GM12878 (cell line): ENCODE results near the gene PSENEN. TPM values are rescaled to one million over a fixed set of nuclear protein-coding genes. Genes with fewer than 3 reads are reported as not detected.

Experiments used
- ATAC-seq: fragments of 200-7000 bp; cut with Tn5 transposase; 3 replicates; pipeline ENCODE4 v1.9.1; 2020; ENCODE audit warnings: mild to moderate bottlenecking, moderate library complexity
- BruUV-seq: library from RNA; stranded (reverse); fragments of 400-500 nt; replicated peaks from 2 replicates; lab custom pipeline; 2021; lab: Mats Ljungman, UMichigan
- CTCF ChIA-PET: fragments of 300-600 bp; sonication (Branson Sonifier 250); formaldehyde crosslinking; extraction: SDS; loops from one replicate; lab custom pipeline; 2021; ENCODE audit warnings: inconsistent platforms; lab: Yijun Ruan, JAX
- POLR2A ChIA-PET: fragments of 350-600 bp; formaldehyde crosslinking; extraction: SDS; loops from one replicate; lab custom pipeline; 2021; ENCODE audit warnings: inconsistent platforms; lab: Charles Lee
- RAD21 ChIA-PET: fragments of 300-600 bp; sonication (Branson Sonifier 250); formaldehyde crosslinking; loops from one replicate; lab custom pipeline; 2023; ENCODE audit warnings: antibody characterized with exemption; ENCODE audit not compliant: unreplicated experiment; lab: Charles Lee
- SMC1A ChIA-PET: fragments of 300-600 bp; sonication (Branson Sonifier 250); formaldehyde crosslinking; loops from one replicate; lab custom pipeline; 2023; ENCODE audit not compliant: unreplicated experiment, uncharacterized antibody; lab: Charles Lee
- DNase-seq: peaks from one replicate; pipeline ENCODE4 v3.0.0-alpha.2; 2011; ENCODE audit warnings: low read depth, low spot score
- FAIRE-seq: peaks from 3 replicates; lab custom pipeline; 2011; peaks lifted over from hg19 to GRCh38; lab: Jason Lieb, UNC
- H2AFZ ChIP-seq: 2 replicates; pipeline ENCODE4 v1.6.0; 2011; ENCODE audit warnings: low read depth, low read length, control low read depth; ENCODE audit not compliant: control insufficient read depth
- H3K27ac ChIP-seq: 2 replicates; pipeline ENCODE4 v1.5.1; 2011; ENCODE audit warnings: control low read depth; ENCODE audit not compliant: control insufficient read depth, insufficient read depth
- H3K27me3 ChIP-seq, 2 experiments: replicated peaks in 1 of 2; 2 replicates each; pipeline versions ENCODE4 v1.6.0 to v1.6.1; 2011; ENCODE audit warnings: low read length in 1 of 2; ENCODE audit not compliant: control insufficient read depth in 2 of 2, insufficient read depth in 2 of 2
- H3K36me3 ChIP-seq, 2 experiments: 2 replicates each; pipeline ENCODE4 v1.5.1; 2011; ENCODE audit warnings: low read length in 1 of 2; ENCODE audit not compliant: control insufficient read depth in 2 of 2, insufficient read depth in 2 of 2
- H3K4me1 ChIP-seq: 2 replicates; pipeline ENCODE4 v1.6.1; 2011; ENCODE audit warnings: mild to moderate bottlenecking, low read length, moderate library complexity, mixed read lengths; ENCODE audit not compliant: control insufficient read depth, insufficient read depth
- H3K4me2 ChIP-seq: 2 replicates; pipeline ENCODE4 v1.6.0; 2011; ENCODE audit warnings: control low read depth; ENCODE audit not compliant: control insufficient read depth, insufficient read depth
- H3K4me3 ChIP-seq: fragments of 200-600 bp; sonication (generic); 2 replicates; pipeline ENCODE4 v1.5.1; 2016
- H3K79me2 ChIP-seq: 2 replicates; pipeline ENCODE4 v1.6.0; 2011; ENCODE audit warnings: low read length; ENCODE audit not compliant: control insufficient read depth, insufficient read depth
- H3K9ac ChIP-seq: 2 replicates; pipeline ENCODE4 v1.8.0; 2011; ENCODE audit warnings: low read length, control low read depth, mixed read lengths; ENCODE audit not compliant: control insufficient read depth, insufficient read depth
- H3K9me3 ChIP-seq: replicated peaks from 3 replicates; pipeline ENCODE4 v1.5.1; 2011; ENCODE audit warnings: mild to moderate bottlenecking, low read length; ENCODE audit not compliant: control insufficient read depth, insufficient read depth
- H4K20me1 ChIP-seq: 2 replicates; pipeline ENCODE4 v1.6.0; 2011; ENCODE audit not compliant: control insufficient read depth, insufficient read depth
- FOXK2 ChIP-seq: fragments of 450-650 bp; IDR thresholded peaks from 2 replicates; pipeline ENCODE4 v1.6.1; 2017; ENCODE audit warnings: mild to moderate bottlenecking, moderate library complexity
- IKZF2 ChIP-seq, 2 experiments: fragments of 450-650 bp; IDR thresholded peaks; 2 replicates each; pipeline ENCODE4 v1.6.1; 2017; ENCODE audit warnings: mild to moderate bottlenecking in 2 of 2, moderate library complexity in 2 of 2
- POLR2A ChIP-seq: IDR thresholded peaks from 2 replicates; pipeline ENCODE4 v1.6.1; 2011; ENCODE audit warnings: low read depth, mild to moderate bottlenecking, low read length
- SMARCA5 ChIP-seq: fragments of 450-650 bp; IDR thresholded peaks from 2 replicates; pipeline ENCODE4 v1.6.1; 2017; ENCODE audit warnings: mild to moderate bottlenecking
- ZNF622 ChIP-seq: fragments of 450-650 bp; IDR thresholded peaks from 2 replicates; pipeline ENCODE4 v1.6.1; 2017; ENCODE audit warnings: mild to moderate bottlenecking, inconsistent platforms
- ZSCAN29 ChIP-seq: fragments of 450-650 bp; IDR thresholded peaks from 2 replicates; pipeline ENCODE4 v1.6.1; 2017; ENCODE audit warnings: mild to moderate bottlenecking, moderate library complexity
- WGBS: methylation state at CpG from one replicate; pipeline ENCODE4 v1.1.6; 2016; ENCODE audit warnings: low lambda C conversion rate; ENCODE audit not compliant: insufficient replicate concordance, insufficient coverage; ENCODE audit errors: missing lambda C conversion rate; 5-methylcytosine and 5-hydroxymethylcytosine counted together
- in situ Hi-C: fragments of 300-500 bp; cut with MboI; formaldehyde crosslinking; loops from 9 replicates; pipeline ENCODE4 v1.14.3; 2018; ENCODE audit warnings: mixed read lengths
- intact Hi-C: fragments of 100-400 bp; cut with micrococcal nuclease; formaldehyde crosslinking; loops from one replicate; pipeline ENCODE4 v1.14.2; 2022; ENCODE audit not compliant: unreplicated experiment
- polyA plus RNA-seq, 11 experiments: library from polyadenylated mRNA; depleted of rRNA in 4 of 11; unstranded in 6 of 11; stranded (reverse) in 5 of 11; fragments of >200 nt; fragmentation: Nextera tagmentation in 4 of 11; fragmentation: Illumina TruSeq in 1 of 11; extraction: Ambion mirVana in 4 of 11; extraction: Trizol in 1 of 11; gene quantifications; 1 replicate in 1 of 11; 2 replicates in 10 of 11; pipeline versions ENCODE4 v1.2.1 to v1.2.3, GENCODE V29; 2011 to 2016; ENCODE audit warnings: inconsistent platforms in 2 of 11, missing spikeins in 2 of 11, low read depth in 1 of 11
- total RNA-seq, 4 experiments: library from RNA; depleted of rRNA in 3 of 4; stranded (reverse); fragments of >200 nt in 3 of 4; fragmentation: Illumina TruSeq in 1 of 4; extraction: Trizol in 1 of 4; gene quantifications; 2 replicates each; pipeline versions ENCODE4 v1.2.1 to v1.2.3, GENCODE V29; 2013 to 2021
- TF ChIP-seq, protein P1 (sequence below): fragments of 450-650 bp; IDR thresholded peaks from 2 replicates; pipeline ENCODE4 v1.6.1; 2017; ENCODE audit warnings: mild to moderate bottlenecking, low read depth, inconsistent platforms; ENCODE audit not compliant: poor library complexity, severe bottlenecking
- TF ChIP-seq, protein P2 (sequence below): fragments of 450-650 bp; formaldehyde crosslinking; IDR thresholded peaks from 2 replicates; pipeline ENCODE4 v1.4.0; 2020; ENCODE audit warnings: mild to moderate bottlenecking, moderate library complexity

The PSENEN gene
- total and polyA plus RNA-seq, 10 of the 15 experiments (the other 5 are each of a cell fraction or from before 2014, with no cell fraction given) = 14.4 to 178 (median 43.5) TPM

DNA sequence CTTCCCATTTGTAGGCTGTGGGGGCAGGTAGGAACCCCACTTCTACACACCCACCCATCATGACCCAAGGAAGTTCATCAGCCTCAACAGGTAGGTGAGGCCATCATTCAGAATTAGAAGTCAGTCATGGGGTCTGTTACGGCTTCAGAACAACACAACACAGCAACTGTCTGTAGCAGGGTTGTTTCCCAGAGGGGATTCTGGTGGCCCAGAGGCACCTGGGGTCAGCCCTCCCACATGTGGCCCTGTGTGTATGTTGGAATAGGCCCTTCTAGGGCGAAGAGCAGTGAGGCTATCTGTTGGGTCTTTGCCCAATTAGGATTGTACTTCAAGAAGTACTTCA is 6.6 kb upstream of the PSENEN start:
- ChIA-PET RAD21 (interaction anchor here (2.5 kb wide), 1 partner anchor 44 kb away, joined by 18 read pairs; no protein-coding TSS in a partner anchor), CTCF (no interaction called here), SMC1A (no interaction called here), POLR2A (interaction anchor here (1.3 to 2.4 kb wide), 2 partner anchors 20 to 37 kb away, joined by 5 to 9 read pairs; no protein-coding TSS in a partner anchor)
- 69% methylated on average over 2 of the region's 2 CpGs for WGBS
- Histone ChIP-seq H3K4me3 (no peak overlapping the region), H3K9ac (no peak overlapping the region), H3K4me2 (no peak overlapping the region), H3K9me3 (no peaks in the 10 kb centered on the region), H3K27me3 (no peaks in the 10 kb centered on the region), H3K4me1 (peaks cover 20% of the 10 kb centered on the region), H3K79me2 (peaks cover 17% of the 10 kb centered on the region), H4K20me1 (no peaks in the 10 kb centered on the region), H3K27ac (no peak overlapping the region), H2AFZ (no peak overlapping the region), H3K36me3 (peaks cover 13 to 28% of the 10 kb centered on the region in 2 experiments; a peak in 3 of 4 replicates)
- no peak for ATAC-seq
- no peak for DNase-seq
- in situ Hi-C loops (no loop called here), intact Hi-C loops (no loop called here)
- FAIRE-seq = no peak
- BruUV-seq = no TSS peak
- TF ChIP-seq IKZF2 (IDR thresholded peaks at IDR 0.05) (no peak), FOXK2 (no peak), POLR2A (no peak), ZSCAN29 (no peak)

DNA sequence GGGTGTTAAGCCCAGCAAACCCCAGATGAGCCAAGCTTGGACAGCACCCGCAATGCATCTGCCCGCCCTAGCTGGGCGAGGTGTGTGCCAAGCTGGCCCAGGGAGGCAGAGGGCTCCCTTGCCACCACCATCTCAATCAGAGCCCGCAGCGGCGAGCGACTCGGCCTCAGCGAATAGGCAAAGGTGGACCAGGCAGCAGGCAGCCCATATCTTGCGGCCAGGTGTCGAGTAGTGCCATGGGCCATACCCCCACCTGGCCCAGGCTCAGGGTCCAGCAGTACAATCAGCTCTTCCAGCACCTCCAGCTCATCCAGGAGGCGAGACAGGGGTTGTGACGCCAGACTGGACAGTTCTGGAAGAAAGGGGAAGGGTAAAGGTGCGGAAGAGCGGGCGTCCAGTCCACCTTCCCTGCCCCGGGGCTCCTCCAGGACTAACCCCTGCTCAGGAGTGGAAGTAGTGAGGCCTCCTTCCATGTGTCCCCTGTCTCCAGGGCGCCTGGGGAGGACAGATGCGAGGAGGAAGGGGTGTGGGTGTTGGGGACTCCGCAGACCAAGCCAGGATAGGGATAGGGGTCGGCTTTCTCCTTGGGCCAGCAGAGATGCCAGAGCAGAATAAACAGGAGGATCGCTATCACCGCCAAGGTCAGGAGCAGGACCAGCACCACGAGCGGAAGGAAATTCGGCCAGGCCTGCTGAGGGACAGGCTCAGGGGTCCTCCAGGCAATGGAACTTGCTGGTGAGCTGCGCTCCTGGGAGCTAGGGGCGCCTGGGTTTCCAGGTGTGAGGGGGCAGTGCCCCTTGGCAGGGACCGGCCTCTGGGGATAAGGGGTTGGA is 6.0 kb upstream of the PSENEN start:
- POLR2A ChIA-PET = interaction anchor here (0.9 to 7.1 kb wide), 6 partner anchors 9 to 192 kb away, joined by 4 to 91 read pairs (median 4); partner anchors contain the start of gene LIN37
- FAIRE-seq (no peak), DNase-seq (no peak), ATAC-seq (no peak)
- 89% methylated on average over 29 of the region's 29 CpGs for whole genome bisulfite sequencing
- Histone ChIP-seq H3K79me2 (peaks cover 23% of the 10 kb centered on the region), H3K36me3 (peaks cover 13 to 28% of the 10 kb centered on the region in 2 experiments; a peak in 3 of 4 replicates), H3K27me3 (no peaks in the 10 kb centered on the region), H3K4me2 (peak overlapping the region; percentile 99), H4K20me1 (no peaks in the 10 kb centered on the region), H3K9me3 (no peaks in the 10 kb centered on the region), H3K9ac (peak overlapping the region; percentile 57; the same call in 1 of the 2 replicates), H3K4me1 (peaks cover 26% of the 10 kb centered on the region), H3K27ac (no peak overlapping the region), H2AFZ (no peak overlapping the region), H3K4me3 (peak overlapping the region; percentile 83)
- CTCF ChIA-PET = interaction anchor here (1.0 to 1.3 kb wide), 2 partner anchors 11 to 143 kb away, joined by 3 read pairs; no protein-coding TSS in a partner anchor
- intact Hi-C loops = loop anchor here (2.0 kb wide), 2 partner anchors 23 to 47 kb away; no protein-coding TSS in a partner anchor
- in situ Hi-C loops = no loop called here
- SMC1A ChIA-PET = interaction anchor here (1.2 to 1.7 kb wide), 3 partner anchors 26 to 45 kb away, joined by 3 to 7 read pairs (median 7); no protein-coding TSS in a partner anchor
- no TSS peak for BruUV-seq
- RAD21 ChIA-PET = interaction anchor here (1.0 to 2.5 kb wide), 6 partner anchors 21 to 45 kb away, joined by 4 to 18 read pairs (median 8); no protein-coding TSS in a partner anchor
- TF ChIP-seq ZNF622 (no peak), POLR2A (peak; percentile 70), SMARCA5 (no peak)
- TF ChIP-seq, protein P1, sequence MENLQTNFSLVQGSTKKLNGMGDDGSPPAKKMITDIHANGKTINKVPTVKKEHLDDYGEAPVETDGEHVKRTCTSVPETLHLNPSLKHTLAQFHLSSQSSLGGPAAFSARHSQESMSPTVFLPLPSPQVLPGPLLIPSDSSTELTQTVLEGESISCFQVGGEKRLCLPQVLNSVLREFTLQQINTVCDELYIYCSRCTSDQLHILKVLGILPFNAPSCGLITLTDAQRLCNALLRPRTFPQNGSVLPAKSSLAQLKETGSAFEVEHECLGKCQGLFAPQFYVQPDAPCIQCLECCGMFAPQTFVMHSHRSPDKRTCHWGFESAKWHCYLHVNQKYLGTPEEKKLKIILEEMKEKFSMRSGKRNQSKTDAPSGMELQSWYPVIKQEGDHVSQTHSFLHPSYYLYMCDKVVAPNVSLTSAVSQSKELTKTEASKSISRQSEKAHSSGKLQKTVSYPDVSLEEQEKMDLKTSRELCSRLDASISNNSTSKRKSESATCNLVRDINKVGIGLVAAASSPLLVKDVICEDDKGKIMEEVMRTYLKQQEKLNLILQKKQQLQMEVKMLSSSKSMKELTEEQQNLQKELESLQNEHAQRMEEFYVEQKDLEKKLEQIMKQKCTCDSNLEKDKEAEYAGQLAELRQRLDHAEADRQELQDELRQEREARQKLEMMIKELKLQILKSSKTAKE = no peak
- TF ChIP-seq, protein P2, sequence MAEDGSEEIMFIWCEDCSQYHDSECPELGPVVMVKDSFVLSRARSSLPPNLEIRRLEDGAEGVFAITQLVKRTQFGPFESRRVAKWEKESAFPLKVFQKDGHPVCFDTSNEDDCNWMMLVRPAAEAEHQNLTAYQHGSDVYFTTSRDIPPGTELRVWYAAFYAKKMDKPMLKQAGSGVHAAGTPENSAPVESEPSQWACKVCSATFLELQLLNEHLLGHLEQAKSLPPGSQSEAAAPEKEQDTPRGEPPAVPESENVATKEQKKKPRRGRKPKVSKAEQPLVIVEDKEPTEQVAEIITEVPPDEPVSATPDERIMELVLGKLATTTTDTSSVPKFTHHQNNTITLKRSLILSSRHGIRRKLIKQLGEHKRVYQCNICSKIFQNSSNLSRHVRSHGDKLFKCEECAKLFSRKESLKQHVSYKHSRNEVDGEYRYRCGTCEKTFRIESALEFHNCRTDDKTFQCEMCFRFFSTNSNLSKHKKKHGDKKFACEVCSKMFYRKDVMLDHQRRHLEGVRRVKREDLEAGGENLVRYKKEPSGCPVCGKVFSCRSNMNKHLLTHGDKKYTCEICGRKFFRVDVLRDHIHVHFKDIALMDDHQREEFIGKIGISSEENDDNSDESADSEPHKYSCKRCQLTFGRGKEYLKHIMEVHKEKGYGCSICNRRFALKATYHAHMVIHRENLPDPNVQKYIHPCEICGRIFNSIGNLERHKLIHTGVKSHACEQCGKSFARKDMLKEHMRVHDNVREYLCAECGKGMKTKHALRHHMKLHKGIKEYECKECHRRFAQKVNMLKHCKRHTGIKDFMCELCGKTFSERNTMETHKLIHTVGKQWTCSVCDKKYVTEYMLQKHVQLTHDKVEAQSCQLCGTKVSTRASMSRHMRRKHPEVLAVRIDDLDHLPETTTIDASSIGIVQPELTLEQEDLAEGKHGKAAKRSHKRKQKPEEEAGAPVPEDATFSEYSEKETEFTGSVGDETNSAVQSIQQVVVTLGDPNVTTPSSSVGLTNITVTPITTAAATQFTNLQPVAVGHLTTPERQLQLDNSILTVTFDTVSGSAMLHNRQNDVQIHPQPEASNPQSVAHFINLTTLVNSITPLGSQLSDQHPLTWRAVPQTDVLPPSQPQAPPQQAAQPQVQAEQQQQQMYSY (CRISPR knock-in tag) = no peak
